HG03066 (cell line): ENCODE data around the gene CUX1.
"Not testable (repeated sequence)": the region's sequence is repeated elsewhere in the genome, so short reads cannot be mapped to it uniquely, and the experiment has no call there.

Source experiments
- ATAC-seq: cut with Tn5 transposase; IDR thresholded peaks from one replicate; pipeline ENCODE4 v1.9.1; 2021; ENCODE audit warnings: low read depth; ENCODE audit not compliant: unreplicated experiment

Gene CUX1

DNA sequence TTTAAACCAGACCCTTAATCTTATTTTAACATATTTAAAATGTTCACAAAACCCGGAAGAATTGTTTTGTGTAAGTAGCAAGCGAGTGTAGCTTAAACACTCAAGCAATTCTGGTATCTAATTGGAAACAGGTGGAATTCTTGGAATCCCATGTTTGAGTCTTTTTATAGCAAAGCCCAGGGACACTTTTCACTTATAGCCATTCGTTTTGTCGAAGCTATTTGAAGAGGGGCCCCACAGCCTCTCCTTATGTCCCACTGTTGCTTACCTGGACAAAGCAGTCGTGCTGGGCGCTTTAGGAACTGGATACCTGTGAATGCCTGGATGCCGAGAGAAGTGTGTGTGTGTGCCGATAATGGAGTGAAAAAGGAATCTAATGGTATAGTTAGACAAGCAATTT is 3.3 kb downstream of the CUX1 start:
- ATAC-seq = no peak

GRCh38 chr7:101822632-101823031 is 5.2 kb downstream of the CUX1 start:
- ATAC-seq = not testable (repeated sequence)

DNA sequence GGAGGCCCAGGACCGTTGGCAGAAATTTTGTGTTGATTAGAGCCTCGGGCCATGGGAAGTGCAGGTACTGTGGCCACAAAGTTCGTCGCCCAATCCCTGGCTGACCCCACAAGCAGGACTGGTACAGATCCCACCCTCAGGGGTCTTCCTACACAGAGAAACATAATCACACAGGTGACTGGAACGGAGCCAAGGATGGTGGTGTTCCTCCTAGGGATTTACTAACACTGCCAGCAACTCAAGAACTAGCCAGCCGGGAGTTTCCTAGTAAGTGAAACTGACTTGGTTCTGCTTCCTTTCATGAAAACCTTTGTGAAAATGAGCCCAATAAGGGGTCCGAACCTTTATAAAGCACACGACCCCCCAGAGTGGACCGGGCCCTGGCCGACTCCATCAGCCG is 5.7 kb downstream of the CUX1 start:
- ATAC-seq = no peak

DNA sequence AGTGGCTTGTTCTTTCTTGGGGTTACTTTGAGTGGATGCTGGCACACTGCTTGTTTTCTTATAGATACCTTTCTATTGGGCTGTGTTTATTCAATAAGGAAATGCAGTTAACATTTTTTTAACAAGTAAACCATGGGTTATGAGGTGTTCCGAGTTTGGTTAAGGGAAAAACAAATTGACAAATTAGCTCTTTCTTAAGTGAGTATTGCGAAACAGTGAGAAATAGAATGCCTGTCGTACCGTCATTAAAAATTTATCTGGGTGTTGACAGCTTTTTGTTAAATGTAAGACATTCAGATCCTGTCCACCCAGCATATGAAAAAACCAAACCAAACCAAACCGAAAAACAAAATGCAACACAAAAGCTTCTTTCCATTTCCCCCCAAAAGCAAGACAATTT is 6.2 kb downstream of the CUX1 start:
- ATAC-seq = no peak

GRCh38 chr7:101824440-101824839 is 7.0 kb downstream of the CUX1 start:
- ATAC-seq = no peak

GRCh38 chr7:101826081-101826835 is 8.8 kb downstream of the CUX1 start:
- ATAC-seq = no peak

- no peak for ATAC-seq
Measured at GRCh38 chr7:101828301-101829020, 11.0 kb downstream of the CUX1 start.

- ATAC-seq = no peak
Measured at GRCh38 chr7:101829374-101829773, 11.9 kb downstream of the CUX1 start.

- ATAC-seq = no peak
Measured at GRCh38 chr7:101829821-101830220, 12.4 kb downstream of the CUX1 start.

DNA sequence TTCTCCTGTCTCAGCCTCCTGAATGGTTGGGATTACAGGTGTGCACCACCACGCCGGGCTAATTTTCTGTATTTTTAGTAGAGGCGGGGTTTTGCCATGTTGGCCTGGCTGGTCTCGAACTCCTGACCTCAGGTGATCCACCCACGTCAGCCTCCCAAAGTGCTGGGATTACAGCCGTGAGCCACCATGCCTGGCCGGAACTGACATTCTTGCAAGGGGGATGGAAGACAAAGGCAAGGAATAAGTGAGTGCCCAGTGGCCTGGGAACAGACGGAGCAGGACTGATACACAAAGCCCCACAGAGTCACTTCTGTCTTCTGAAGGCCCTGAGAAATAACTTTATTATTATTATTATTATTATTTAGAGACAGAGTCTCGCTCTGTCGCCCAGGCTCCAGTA is 14.0 kb downstream of the CUX1 start:
- ATAC-seq = not testable (repeated sequence)

DNA sequence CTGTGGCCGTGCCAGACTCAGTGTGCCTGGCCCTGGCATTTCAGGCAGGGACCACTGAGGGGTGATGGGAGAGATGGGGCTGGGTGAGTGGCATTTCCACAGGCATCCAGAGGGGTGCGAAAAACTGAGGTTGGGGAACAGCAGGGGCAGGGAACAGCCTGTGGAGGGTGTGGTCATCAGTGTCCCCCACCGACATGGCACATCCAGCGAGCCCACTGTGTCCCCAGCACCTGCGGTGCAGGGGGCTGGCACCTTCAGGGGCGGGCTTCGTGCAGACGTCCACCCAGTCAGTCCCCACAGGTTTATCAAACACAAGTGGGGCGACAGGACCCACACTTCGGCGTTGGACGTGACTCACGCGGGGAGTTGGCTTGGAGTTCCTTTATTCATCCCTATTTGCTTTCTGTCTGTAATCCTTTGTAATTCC is 14.8 kb downstream of the CUX1 start:
- no peak for ATAC-seq

GRCh38 chr7:101832685-101833375 is 15.4 kb downstream of the CUX1 start:
- no peak for ATAC-seq

- no peak for ATAC-seq
Measured at GRCh38 chr7:101833799-101834198, 16.4 kb downstream of the CUX1 start.

DNA sequence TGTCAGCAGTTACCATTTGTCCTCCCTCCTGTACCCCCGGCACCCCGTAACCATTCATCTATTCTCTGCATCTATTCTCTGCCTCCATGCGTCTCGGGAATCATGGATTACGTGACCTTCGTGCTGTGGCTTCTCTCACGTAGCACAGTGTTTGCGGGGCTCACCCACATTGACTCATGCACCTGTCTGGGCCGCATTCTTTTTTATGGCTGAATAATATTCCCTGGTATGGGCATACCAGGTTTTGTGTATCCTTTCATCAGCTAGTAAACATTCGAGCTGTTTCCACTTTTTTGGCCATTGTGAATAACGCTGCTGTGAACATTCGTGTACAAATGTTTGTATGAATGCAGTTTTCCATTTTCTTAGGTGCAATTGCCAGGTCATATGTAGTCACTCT is 17.7 kb downstream of the CUX1 start:
- ATAC-seq = no peak

- ATAC-seq = not testable (repeated sequence)
Measured at GRCh38 chr7:101837433-101837832, 20.0 kb downstream of the CUX1 start.

DNA sequence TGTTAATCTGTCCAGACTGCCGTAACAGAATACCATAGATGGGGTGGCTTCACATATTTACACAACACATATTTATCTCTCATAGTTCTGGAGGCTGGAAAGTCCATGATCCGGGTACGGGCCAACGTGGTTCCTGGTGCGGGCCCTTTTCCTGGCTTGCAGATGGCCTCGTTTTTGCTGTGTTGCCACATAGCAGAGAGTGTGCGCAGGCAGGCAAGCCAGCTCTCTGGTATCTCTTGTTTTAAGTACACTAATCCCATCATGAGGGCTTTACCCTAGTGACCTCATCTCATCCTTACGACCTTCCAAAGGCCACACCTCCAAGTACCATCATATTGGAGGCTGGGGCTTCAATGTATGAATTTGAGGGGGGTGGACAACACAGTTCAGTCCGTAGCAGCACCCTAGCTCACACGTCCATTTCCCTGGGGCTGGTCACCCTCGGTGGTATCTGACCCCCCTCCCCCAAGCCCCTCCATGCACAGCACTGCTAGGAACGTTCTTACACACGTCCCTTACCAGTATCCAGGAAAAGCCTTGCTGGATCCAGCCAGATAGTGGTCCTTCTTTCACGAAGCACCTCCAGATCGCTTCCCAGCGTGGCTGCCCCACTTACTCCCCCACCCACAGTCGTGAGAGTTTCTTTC is 21.5 kb downstream of the CUX1 start:
- no peak for ATAC-seq

- ATAC-seq = no peak
Measured at GRCh38 chr7:101841328-101841727, 23.9 kb downstream of the CUX1 start.

- ATAC-seq = no peak
Measured at GRCh38 chr7:101843293-101844271, 26.2 kb downstream of the CUX1 start.

GRCh38 chr7:101845974-101846373 is 28.5 kb downstream of the CUX1 start:
- no peak for ATAC-seq
